B cell (primary cell): ENCODE results near the gene SNX20. TPM values are rescaled to one million over a fixed set of nuclear protein-coding genes. Genes with fewer than 3 reads are reported as not detected.
A peak's percentile ranks its signal among the peaks of the same experiment; 100 is the strongest.

ENCODE experiments used
- ATAC-seq: fragments of 200-7000 bp; cut with Tn5 transposase; one replicate; pipeline ENCODE4 v1.10.0; 2021; ENCODE audit warnings: low read depth, mild to moderate bottlenecking, moderate number of reproducible peaks, moderate library complexity
- CTCF ChIA-PET: fragments of 350-600 bp; sonication (Branson Sonifier 250); formaldehyde crosslinking; loops from one replicate; lab custom pipeline; 2021; ENCODE audit warnings: antibody characterized with exemption, inconsistent platforms; lab: Charles Lee
- POLR2A ChIA-PET: fragments of 350-600 bp; sonication (Branson Sonifier 250); formaldehyde crosslinking; loops from one replicate; lab custom pipeline; 2021; ENCODE audit warnings: antibody characterized with exemption; lab: Charles Lee
- DNase-seq: peaks from one replicate; pipeline ENCODE4 v3.0.0; 2013
- H2AFZ ChIP-seq: 2 replicates; pipeline ENCODE4 v1.6.1; 2012; ENCODE audit warnings: mild to moderate bottlenecking, low read depth, low read length; ENCODE audit not compliant: insufficient read depth, poor library complexity, severe bottlenecking
- H3K27ac ChIP-seq, 2 donors: 1 replicate in 1 of 2; 2 replicates in 1 of 2; pipeline ENCODE4 v1.5.1; 2012 to 2013; ENCODE audit warnings: low read length in 2 of 2, mild to moderate bottlenecking in 2 of 2, moderate library complexity in 1 of 2
- H3K27me3 ChIP-seq, 4 experiments: fragments of 200-600 bp in 1 of 4; sonication (generic) in 1 of 4; replicated peaks in 1 of 4; 1 replicate in 2 of 4; 2 replicates in 2 of 4; pipeline versions ENCODE4 v1.6.1 to v1.7.0; 2013 to 2016; ENCODE audit warnings: low read length in 3 of 4, mild to moderate bottlenecking in 2 of 4, mixed read lengths in 1 of 4, moderate library complexity in 1 of 4; ENCODE audit not compliant: insufficient read depth in 4 of 4, control insufficient read depth in 3 of 4; ENCODE audit errors: control extremely low read depth in 1 of 4
- H3K36me3 ChIP-seq, 2 experiments: replicated peaks in 1 of 2; 1 replicate in 1 of 2; 2 replicates in 1 of 2; pipeline versions ENCODE4 v1.6.1 to v1.7.1; 2013; ENCODE audit warnings: low read length in 1 of 2; ENCODE audit not compliant: insufficient read depth in 2 of 2, control insufficient read depth in 1 of 2; ENCODE audit errors: control extremely low read depth in 1 of 2, extremely low read depth in 1 of 2
- H3K4me1 ChIP-seq, 2 donors: fragments of 200-600 bp in 1 of 2; sonication (generic) in 1 of 2; 1 replicate in 1 of 2; 2 replicates in 1 of 2; pipeline versions ENCODE4 v1.5.1 to v1.6.1; 2013 to 2017; ENCODE audit warnings: low read length in 2 of 2; ENCODE audit not compliant: control insufficient read depth in 2 of 2, insufficient read depth in 2 of 2
- H3K4me2 ChIP-seq: replicated peaks from 2 replicates; pipeline ENCODE3; 2012; ENCODE audit warnings: mild to moderate bottlenecking, low read depth, low read length; ENCODE audit not compliant: poor library complexity, severe bottlenecking
- H3K4me3 ChIP-seq, 5 experiments: fragments of 200-600 bp in 1 of 5; sonication (generic) in 1 of 5; 1 replicate in 3 of 5; 2 replicates in 2 of 5; pipeline versions ENCODE4 v1.5.1 to v1.7.0; 2011 to 2016; ENCODE audit warnings: low read length in 4 of 5, mild to moderate bottlenecking in 4 of 5, low read depth in 2 of 5, control low read depth in 1 of 5, moderate library complexity in 1 of 5; ENCODE audit not compliant: insufficient read depth in 1 of 5; ENCODE audit errors: control extremely low read depth in 1 of 5, extremely low read depth in 1 of 5
- H3K79me2 ChIP-seq: fragments of 200-600 bp; sonication (generic); one replicate; pipeline ENCODE4 v1.6.0; 2016; ENCODE audit warnings: low read length; ENCODE audit not compliant: control insufficient read depth, insufficient read depth
- H3K9ac ChIP-seq: fragments of 200-600 bp; sonication (generic); 2 replicates; pipeline ENCODE4 v1.6.1; 2017; ENCODE audit warnings: mild to moderate bottlenecking, low read length, moderate library complexity
- H3K9me3 ChIP-seq, 3 donors: one replicate each; pipeline versions ENCODE4 v1.6.1 to v1.7.1; 2013; ENCODE audit warnings: low read length in 2 of 3; ENCODE audit not compliant: control insufficient read depth in 2 of 3, insufficient read depth in 1 of 3; ENCODE audit errors: control extremely low read depth in 1 of 3
- H4K20me1 ChIP-seq: 2 replicates; pipeline ENCODE4 v1.6.0; 2012; ENCODE audit warnings: mild to moderate bottlenecking, low read length; ENCODE audit not compliant: insufficient read depth, control insufficient read depth, poor library complexity, severe bottlenecking
- H3K27ac Mint-ChIP-seq: one replicate; pipeline ENCODE4 v1.8.0; 2021; ENCODE audit warnings: mixed read lengths
- H3K27me3 Mint-ChIP-seq: one replicate; pipeline ENCODE4 v1.8.0; 2021; ENCODE audit warnings: mixed read lengths
- H3K4me1 Mint-ChIP-seq: one replicate; pipeline ENCODE4 v1.8.0; 2021; ENCODE audit warnings: mixed read lengths
- H3K4me3 Mint-ChIP-seq: one replicate; pipeline ENCODE4 v1.8.0; 2021; ENCODE audit warnings: mixed read lengths
- H3K9me3 Mint-ChIP-seq: one replicate; pipeline ENCODE4 v1.8.0; 2022; ENCODE audit warnings: mixed read lengths; ENCODE audit not compliant: insufficient read depth
- EZH2 ChIP-seq: IDR thresholded peaks from 2 replicates; pipeline ENCODE4 v1.6.1; 2012; ENCODE audit warnings: borderline replicate concordance, low read depth, mild to moderate bottlenecking, moderate library complexity, low read length; ENCODE audit not compliant: insufficient read depth, poor library complexity, severe bottlenecking
- WGBS: methylation state at CpG from one replicate; pipeline ENCODE4 v1.1.5; 2013; ENCODE audit warnings: missing lambda C conversion rate; ENCODE audit not compliant: insufficient coverage; 5-methylcytosine and 5-hydroxymethylcytosine counted together
- intact Hi-C: fragments of 100-400 bp; cut with micrococcal nuclease; formaldehyde crosslinking; loops from one replicate; pipeline ENCODE4 v1.10.0; 2022
- polyA plus RNA-seq: library from polyadenylated mRNA; depleted of rRNA; stranded (reverse); fragments of >200 nt; gene quantifications from 2 replicates; pipeline ENCODE4 v1.2.3, GENCODE V29; 2012
- total RNA-seq, 2 donors: library from RNA; stranded (reverse); fragments of 120-200 nt in 1 of 2; gene quantifications; 1 replicate in 1 of 2; 2 replicates in 1 of 2; pipeline versions ENCODE4 v1.2.3 to v1.2.4, GENCODE V29; 2013 to 2022

Gene SNX20
- total and polyA plus RNA-seq, 2 donors (not counting 1 experiment from before 2014, with no cell fraction given): 34.7 to 43.0 TPM

DNA sequence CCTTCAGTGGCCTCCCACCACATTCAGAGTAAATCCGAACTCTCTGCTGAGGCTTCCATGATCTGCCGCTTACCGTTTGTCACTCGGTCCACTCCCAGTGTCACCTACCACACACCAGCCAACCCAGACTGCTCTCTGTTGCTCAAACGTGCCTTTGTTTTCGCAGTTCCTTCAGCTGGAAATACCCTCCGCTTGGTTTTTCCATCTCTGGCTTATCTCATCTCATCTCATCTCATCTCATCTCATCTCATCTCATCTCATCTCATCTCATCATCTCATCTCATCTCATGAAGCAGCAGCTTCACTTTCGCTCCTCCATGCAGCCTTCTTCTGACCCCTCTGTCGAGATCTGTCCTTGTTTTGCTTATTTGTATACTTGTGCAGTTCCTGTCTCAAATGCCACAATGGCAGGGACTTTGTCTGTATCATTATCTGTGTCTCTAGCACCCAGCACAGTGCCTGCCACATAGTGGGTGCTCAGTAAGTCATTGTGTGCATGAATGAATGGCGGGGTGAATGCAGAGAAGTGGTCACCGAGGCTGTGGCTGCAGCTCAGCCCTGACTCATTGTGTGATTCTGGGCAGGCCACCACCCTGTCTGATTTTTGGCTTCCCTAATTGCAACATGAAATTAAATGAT lies 3.8 kb upstream of the SNX20 start:
- Histone ChIP-seq H3K4me3 (peak overlapping the region in 1 of 5 experiments; percentile 12), H3K4me1 (peaks cover 58 to 62% of the 10 kb centered on the region in 2 donors), H4K20me1 (no peaks in the 10 kb centered on the region), H3K27me3 (no peaks in the 10 kb centered on the region), H3K27ac (peak overlapping the region; percentile 83 to 96), H3K79me2 (peaks cover 27% of the 10 kb centered on the region), H3K9me3 (no peaks in the 10 kb centered on the region), H3K36me3 (no peaks in the 10 kb centered on the region), H3K9ac (peak overlapping the region; percentile 44), H3K4me2 (peak overlapping the region; percentile 69), H2AFZ (peak overlapping the region; percentile 38)
- TF ChIP-seq EZH2: no peak
- Mint-ChIP-seq H3K27ac (peak overlapping the region; percentile 86), H3K4me3 (peak overlapping the region; percentile 86), H3K4me1 (peaks cover 61% of the 10 kb centered on the region), H3K9me3 (no peaks in the 10 kb centered on the region), H3K27me3 (no peaks in the 10 kb centered on the region)
- ChIA-PET POLR2A (interaction anchor here (0.5 to 1.5 kb wide), 2 partner anchors 13 to 38 kb away, joined by 3 to 5 read pairs; no protein-coding TSS in a partner anchor), CTCF (interaction anchor here (0.9 to 2.7 kb wide), 8 partner anchors 11 to 121 kb away, joined by 3 to 26 read pairs (median 4); partner anchors contain the start of gene CYLD)
- ATAC-seq (no peak), DNase-seq (no peak)
- intact Hi-C loops: loop anchor here (2.0 to 5.0 kb wide), 4 partner anchors 14 to 618 kb away; partner anchors contain the start of genes HEATR3 and NKD1
- 60% methylated on average over 10 of the region's 11 CpGs for WGBS

DNA sequence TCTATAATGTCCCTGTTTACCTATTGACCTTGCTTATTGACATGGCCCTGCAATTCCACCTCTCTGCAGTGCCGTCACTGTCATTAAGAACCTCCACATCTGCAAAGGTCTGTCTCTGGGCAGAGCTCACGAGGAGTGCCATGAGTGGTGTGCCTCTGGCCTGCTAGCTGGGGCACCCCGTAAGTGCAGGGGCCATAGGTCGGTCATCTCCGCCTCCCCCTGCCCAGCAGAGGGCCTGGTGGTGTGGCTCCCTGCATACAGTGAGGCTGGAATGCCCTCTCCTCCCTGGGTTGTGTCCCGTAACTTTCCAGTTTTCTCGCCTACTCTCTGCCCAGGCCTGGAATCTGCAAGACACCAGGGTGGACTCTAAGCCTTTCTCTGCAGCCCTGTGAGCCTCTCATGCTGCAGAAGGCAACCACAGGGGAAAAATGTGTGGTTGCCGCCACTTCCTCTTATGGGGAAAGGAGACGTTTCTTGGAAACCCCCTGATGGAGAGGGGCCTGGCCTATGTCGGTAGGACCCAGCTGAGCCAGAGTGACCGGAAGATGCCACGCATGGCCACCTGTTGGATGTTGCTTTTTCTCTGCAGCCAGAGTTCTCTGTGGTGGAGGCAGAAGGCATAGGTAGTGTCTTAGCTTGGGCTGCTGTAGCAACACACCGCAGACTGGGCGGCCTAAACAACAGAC lies 2.7 kb upstream of the SNX20 start:
- CTCF ChIA-PET: interaction anchor here (1.0 to 2.7 kb wide), 9 partner anchors 10 to 123 kb away, joined by 4 to 26 read pairs (median 5); partner anchors contain the start of gene CYLD
- Histone ChIP-seq H2AFZ (no peak overlapping the region), H3K27ac (peak overlapping the region; percentile 83 to 96), H4K20me1 (no peaks in the 10 kb centered on the region), H3K9ac (peak overlapping the region; percentile 44), H3K79me2 (peaks cover 38% of the 10 kb centered on the region), H3K9me3 (no peaks in the 10 kb centered on the region), H3K4me1 (peaks cover 69 to 74% of the 10 kb centered on the region in 2 donors), H3K36me3 (peaks cover 0 to 9% of the 10 kb centered on the region in 2 experiments), H3K27me3 (no peaks in the 10 kb centered on the region), H3K4me3 (peak overlapping the region in 2 of 5 experiments; percentile 12 to 22), H3K4me2 (peak overlapping the region; percentile 69)
- peak overlapping the region; percentile 86 for H3K27ac Mint-ChIP-seq
- peak overlapping the region; percentile 86 for H3K4me3 Mint-ChIP-seq
- TF ChIP-seq EZH2: no peak
- peaks cover 70% of the 10 kb centered on the region for H3K4me1 Mint-ChIP-seq
- H3K9me3 Mint-ChIP-seq: no peaks in the 10 kb centered on the region
- DNase-seq (peak; percentile 84), ATAC-seq (peak; percentile 62)
- WGBS: 17% methylated on average over 14 of the region's 14 CpGs
- H3K27me3 Mint-ChIP-seq: no peaks in the 10 kb centered on the region
- POLR2A ChIA-PET: interaction anchor here (0.9 to 1.6 kb wide), 5 partner anchors 13 to 59 kb away, joined by 3 to 9 read pairs (median 3); partner anchors contain the start of gene CYLD
- intact Hi-C loops: loop anchor here (2.0 to 5.0 kb wide), 4 partner anchors 15 to 617 kb away; partner anchors contain the start of genes HEATR3 and NKD1
